H9 (cell line): ENCODE data around the gene SLC30A3. TPM values are rescaled to one million over a fixed set of nuclear protein-coding genes. Genes with fewer than 3 reads are reported as not detected.

Experiments
- DNase-seq: peaks from one replicate; pipeline ENCODE4 v3.0.0-alpha.2; 2017
- H2AFZ ChIP-seq: one replicate; pipeline ENCODE4 v1.6.1; 2013; ENCODE audit warnings: mild to moderate bottlenecking, low read length, control low read depth, moderate library complexity
- H2AK5ac ChIP-seq: 2 replicates; pipeline ENCODE4 v1.6.1; 2013; ENCODE audit warnings: low read length, control low read depth, mixed read lengths; ENCODE audit not compliant: insufficient read length
- H2BK120ac ChIP-seq: one replicate; pipeline ENCODE4 v1.6.1; 2013; ENCODE audit warnings: low read depth, mild to moderate bottlenecking, low read length, control low read depth, inconsistent platforms; ENCODE audit not compliant: poor library complexity, severe bottlenecking
- H2BK12ac ChIP-seq: 2 replicates; pipeline ENCODE4 v1.6.1; 2013; ENCODE audit warnings: low read length, control low read depth, mixed read lengths, low read depth; ENCODE audit not compliant: insufficient read length
- H2BK15ac ChIP-seq: 2 replicates; pipeline ENCODE4 v1.6.1; 2013; ENCODE audit warnings: low read depth, low read length, control low read depth
- H2BK20ac ChIP-seq: one replicate; pipeline ENCODE4 v1.6.1; 2013; ENCODE audit warnings: low read depth, mild to moderate bottlenecking, low read length, control low read depth, inconsistent platforms; ENCODE audit not compliant: poor library complexity, severe bottlenecking
- H2BK5ac ChIP-seq: 2 replicates; pipeline ENCODE4 v1.6.1; 2013; ENCODE audit warnings: low read length, control low read depth, mixed read lengths; ENCODE audit not compliant: insufficient read length
- H3K14ac ChIP-seq: 2 replicates; pipeline ENCODE4 v1.6.1; 2013; ENCODE audit warnings: low read length, control low read depth; ENCODE audit not compliant: insufficient read depth
- H3K18ac ChIP-seq: 2 replicates; pipeline ENCODE4 v1.6.1; 2013; ENCODE audit warnings: low read depth, mild to moderate bottlenecking, mixed read lengths, low read length, control low read depth; ENCODE audit not compliant: insufficient read length
- H3K23ac ChIP-seq: 2 replicates; pipeline ENCODE4 v1.6.1; 2013; ENCODE audit warnings: low read length, control low read depth, mixed read lengths, low read depth; ENCODE audit not compliant: insufficient read length
- H3K23me2 ChIP-seq: 2 replicates; pipeline ENCODE4 v1.6.1; 2013; ENCODE audit warnings: low read depth, mild to moderate bottlenecking, mixed read lengths, low read length, control low read depth; ENCODE audit not compliant: insufficient read length, poor library complexity, severe bottlenecking
- H3K27ac ChIP-seq: 2 replicates; pipeline ENCODE4 v1.5.1; 2013; ENCODE audit warnings: low read length, control low read depth, mixed read lengths, low read depth; ENCODE audit not compliant: insufficient read length
- H3K27me3 ChIP-seq: 2 replicates; pipeline ENCODE4 v1.6.1; 2013; ENCODE audit warnings: low read length, control low read depth, inconsistent platforms; ENCODE audit not compliant: insufficient read depth
- H3K4ac ChIP-seq: 2 replicates; pipeline ENCODE4 v1.6.1; 2013; ENCODE audit warnings: low read depth, mild to moderate bottlenecking, control low read depth, inconsistent platforms, low read length, moderate library complexity
- H3K4me1 ChIP-seq: 2 replicates; pipeline ENCODE4 v1.6.1; 2013; ENCODE audit warnings: low read length, control low read depth, inconsistent platforms; ENCODE audit not compliant: insufficient read depth
- H3K4me2 ChIP-seq: 2 replicates; pipeline ENCODE4 v1.6.1; 2013; ENCODE audit warnings: low read length, control low read depth, mixed read lengths; ENCODE audit not compliant: insufficient read length, insufficient read depth
- H3K56ac ChIP-seq: 2 replicates; pipeline ENCODE4 v1.6.1; 2013; ENCODE audit warnings: low read depth, mild to moderate bottlenecking, mixed read lengths, low read length, control low read depth; ENCODE audit not compliant: insufficient read length
- H3K79me1 ChIP-seq: 2 replicates; pipeline ENCODE4 v1.6.1; 2013; ENCODE audit warnings: low read depth, mild to moderate bottlenecking, moderate library complexity, low read length, control low read depth, inconsistent platforms; ENCODE audit not compliant: insufficient read depth, poor library complexity, severe bottlenecking
- H3K79me2 ChIP-seq: 2 replicates; pipeline ENCODE4 v1.6.1; 2013; ENCODE audit warnings: low read length, control low read depth, inconsistent platforms; ENCODE audit not compliant: insufficient read depth
- H3K9ac ChIP-seq: 2 replicates; pipeline ENCODE4 v1.6.1; 2013; ENCODE audit warnings: low read length, control low read depth, mixed read lengths; ENCODE audit not compliant: insufficient read length; ENCODE audit errors: extremely low read depth
- H3K9me3 ChIP-seq: one replicate; pipeline ENCODE4 v1.6.1; 2013; ENCODE audit warnings: low read depth, low read length, inconsistent platforms; ENCODE audit not compliant: control insufficient read depth
- H3T11ph ChIP-seq: one replicate; pipeline ENCODE4 v1.6.1; 2013; ENCODE audit warnings: mild to moderate bottlenecking, low read length, control low read depth, inconsistent platforms
- H4K20me1 ChIP-seq: one replicate; pipeline ENCODE4 v1.6.1; 2013; ENCODE audit not compliant: control insufficient read depth, insufficient read length, insufficient read depth
- H4K5ac ChIP-seq: 2 replicates; pipeline ENCODE4 v1.6.1; 2013; ENCODE audit warnings: low read depth, mild to moderate bottlenecking, mixed read lengths, low read length, control low read depth; ENCODE audit not compliant: insufficient read length
- H4K8ac ChIP-seq: replicated peaks from 2 replicates; pipeline ENCODE4 v1.6.1; 2013; ENCODE audit warnings: low read length, control low read depth, mixed read lengths, low read depth; ENCODE audit not compliant: insufficient read length
- H4K91ac ChIP-seq: 2 replicates; pipeline ENCODE4 v1.6.1; 2013; ENCODE audit warnings: low read depth, mild to moderate bottlenecking, moderate library complexity, mixed read lengths, low read length, control low read depth; ENCODE audit not compliant: insufficient read length
- H3K27ac Mint-ChIP-seq, 3 experiments: 2 replicates in 2 of 3; 3 replicates in 1 of 3; pipeline ENCODE4 v1.8.0; 2020 to 2021; ENCODE audit warnings: mixed read lengths in 3 of 3, mild to moderate bottlenecking in 1 of 3, moderate library complexity in 1 of 3
- H3K27me3 Mint-ChIP-seq: 2 replicates; pipeline ENCODE4 v1.8.0; 2021; ENCODE audit warnings: low read depth, mild to moderate bottlenecking, moderate library complexity, mixed read lengths
- H3K36me3 Mint-ChIP-seq, 3 experiments: 2 replicates in 2 of 3; 3 replicates in 1 of 3; pipeline ENCODE4 v1.8.0; 2020 to 2021; ENCODE audit warnings: low read depth in 3 of 3, mixed read lengths in 3 of 3; ENCODE audit not compliant: insufficient read depth in 1 of 3
- H3K4me1 Mint-ChIP-seq, 2 experiments: 2 replicates each; pipeline ENCODE4 v1.8.0; 2020; ENCODE audit warnings: mixed read lengths in 2 of 2
- H3K4me3 Mint-ChIP-seq, 2 experiments: 2 replicates in 1 of 2; 3 replicates in 1 of 2; pipeline ENCODE4 v1.8.0; 2020 to 2021; ENCODE audit warnings: mild to moderate bottlenecking in 2 of 2, mixed read lengths in 2 of 2, moderate library complexity in 1 of 2
- H3K9me3 Mint-ChIP-seq, 2 experiments: 2 replicates in 1 of 2; 3 replicates in 1 of 2; pipeline ENCODE4 v1.8.0; 2020; ENCODE audit warnings: mild to moderate bottlenecking in 2 of 2, mixed read lengths in 2 of 2, moderate library complexity in 1 of 2
- WGBS: extraction: QIAGEN DNeasy Blood & Tissue Kit; methylation state at CpG from one replicate; pipeline ENCODE4 v1.1.7; 2013; ENCODE audit warnings: missing lambda C conversion rate, low lambda C conversion rate, mixed read lengths; ENCODE audit not compliant: insufficient read length; ENCODE audit errors: extremely low coverage; 5-methylcytosine and 5-hydroxymethylcytosine counted together
- total RNA-seq: library from RNA; stranded (reverse); gene quantifications from 2 replicates; pipeline ENCODE4 v1.2.1, GENCODE V29; 2021
- TF ChIP-seq, protein P1 (sequence below): fragments of 200-600 bp; sonication (generic); conservative IDR thresholded peaks from 3 replicates; pipeline ENCODE4 v1.8.0; 2021; ENCODE audit warnings: antibody characterized with exemption, mild to moderate bottlenecking

The SLC30A3 gene
- total RNA-seq, 1 experiment from 2014 or later: 2.5 TPM

DNA sequence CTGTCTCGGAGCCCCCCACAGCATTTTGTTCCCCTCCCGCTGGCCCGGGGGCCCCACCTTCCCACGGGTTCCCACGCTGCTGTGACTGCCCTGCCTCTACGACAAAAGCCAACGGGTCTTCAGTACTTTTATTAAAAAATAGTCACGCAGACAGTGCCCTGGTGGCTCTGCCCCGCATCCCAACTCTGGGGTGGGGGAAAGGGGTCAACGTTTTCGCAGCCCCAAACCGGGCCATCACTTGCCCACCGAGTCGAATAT lies 44.4 kb upstream of the SLC30A3 start:
- Mint-ChIP-seq H3K9me3 (no peaks in the 10 kb centered on the region), H3K36me3 (peaks cover 9 to 12% (median 10%) of the 10 kb centered on the region in 3 experiments; a peak in 6 of 7 replicates), H3K27ac (no peak overlapping the region), H3K4me3 (peak overlapping the region in 1 of 2 experiments; percentile 54; a peak in 3 of 5 replicates), H3K4me1 (peaks cover 3 to 9% of the 10 kb centered on the region in 2 experiments), H3K27me3 (peaks cover 52% of the 10 kb centered on the region)
- H4K91ac ChIP-seq: no peak overlapping the region
- TF ChIP-seq, protein P1, sequence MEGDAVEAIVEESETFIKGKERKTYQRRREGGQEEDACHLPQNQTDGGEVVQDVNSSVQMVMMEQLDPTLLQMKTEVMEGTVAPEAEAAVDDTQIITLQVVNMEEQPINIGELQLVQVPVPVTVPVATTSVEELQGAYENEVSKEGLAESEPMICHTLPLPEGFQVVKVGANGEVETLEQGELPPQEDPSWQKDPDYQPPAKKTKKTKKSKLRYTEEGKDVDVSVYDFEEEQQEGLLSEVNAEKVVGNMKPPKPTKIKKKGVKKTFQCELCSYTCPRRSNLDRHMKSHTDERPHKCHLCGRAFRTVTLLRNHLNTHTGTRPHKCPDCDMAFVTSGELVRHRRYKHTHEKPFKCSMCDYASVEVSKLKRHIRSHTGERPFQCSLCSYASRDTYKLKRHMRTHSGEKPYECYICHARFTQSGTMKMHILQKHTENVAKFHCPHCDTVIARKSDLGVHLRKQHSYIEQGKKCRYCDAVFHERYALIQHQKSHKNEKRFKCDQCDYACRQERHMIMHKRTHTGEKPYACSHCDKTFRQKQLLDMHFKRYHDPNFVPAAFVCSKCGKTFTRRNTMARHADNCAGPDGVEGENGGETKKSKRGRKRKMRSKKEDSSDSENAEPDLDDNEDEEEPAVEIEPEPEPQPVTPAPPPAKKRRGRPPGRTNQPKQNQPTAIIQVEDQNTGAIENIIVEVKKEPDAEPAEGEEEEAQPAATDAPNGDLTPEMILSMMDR: no peak
- H4K8ac ChIP-seq: no peak overlapping the region
- peaks cover 21% of the 10 kb centered on the region for H3K27me3 ChIP-seq
- DNase-seq: no peak
- peak overlapping the region; percentile 34 for H3K4me2 ChIP-seq
- no peak overlapping the region for H3T11ph ChIP-seq
- no peaks in the 10 kb centered on the region for H3K9me3 ChIP-seq
- H3K4ac ChIP-seq: no peak overlapping the region
- H3K27ac ChIP-seq: no peak overlapping the region
- H2BK20ac ChIP-seq: no peak overlapping the region
- H3K56ac ChIP-seq: no peak overlapping the region
- no peak overlapping the region for H4K5ac ChIP-seq
- H3K9ac ChIP-seq: no peak overlapping the region
- H2AK5ac ChIP-seq: no peak overlapping the region
- WGBS: no CpG with 5 or more reads among the region's 14 CpGs
- H3K4me1 ChIP-seq: no peaks in the 10 kb centered on the region
- no peak overlapping the region for H3K14ac ChIP-seq
- no peaks in the 10 kb centered on the region for H4K20me1 ChIP-seq
- H3K18ac ChIP-seq: no peak overlapping the region
- H2BK15ac ChIP-seq: no peak overlapping the region
- H2AFZ ChIP-seq: no peak overlapping the region
- no peaks in the 10 kb centered on the region for H3K79me1 ChIP-seq
- H3K23me2 ChIP-seq: peaks cover 9% of the 10 kb centered on the region
- H2BK5ac ChIP-seq: no peak overlapping the region
- H3K23ac ChIP-seq: no peak overlapping the region
- no peak overlapping the region for H2BK12ac ChIP-seq
- no peaks in the 10 kb centered on the region for H3K79me2 ChIP-seq
- H2BK120ac ChIP-seq: no peak overlapping the region
